NOMO-1 (cell line): Measurements from ENCODE around the gene GRIK2.

Source experiments
- DNase-seq, 2 experiments: peaks; one replicate each; lab custom pipeline; 2025; ENCODE audit not compliant: unreplicated experiment in 2 of 2; lab: John Stamatoyannopoulos, UW

Gene GRIK2

DNA sequence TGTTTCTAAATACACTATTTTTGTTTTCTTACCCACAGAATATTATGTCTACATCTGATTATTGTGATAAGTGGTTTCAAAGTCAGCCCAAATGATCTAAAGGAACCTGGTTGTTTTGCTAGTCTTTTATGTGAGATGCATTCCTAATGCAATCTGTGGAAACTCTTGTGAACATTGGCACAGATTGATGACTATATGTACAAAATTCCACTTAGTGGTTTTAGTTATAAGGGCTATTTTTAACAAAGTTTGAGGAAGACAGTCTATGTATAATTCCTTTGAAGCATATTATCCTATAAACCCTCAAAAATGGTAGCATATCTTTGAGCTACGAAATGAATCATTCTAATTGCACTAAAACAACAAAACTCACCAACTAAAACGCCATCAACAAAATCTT lies 140.9 kb downstream of the GRIK2 start:
- no peak for DNase-seq

DNA sequence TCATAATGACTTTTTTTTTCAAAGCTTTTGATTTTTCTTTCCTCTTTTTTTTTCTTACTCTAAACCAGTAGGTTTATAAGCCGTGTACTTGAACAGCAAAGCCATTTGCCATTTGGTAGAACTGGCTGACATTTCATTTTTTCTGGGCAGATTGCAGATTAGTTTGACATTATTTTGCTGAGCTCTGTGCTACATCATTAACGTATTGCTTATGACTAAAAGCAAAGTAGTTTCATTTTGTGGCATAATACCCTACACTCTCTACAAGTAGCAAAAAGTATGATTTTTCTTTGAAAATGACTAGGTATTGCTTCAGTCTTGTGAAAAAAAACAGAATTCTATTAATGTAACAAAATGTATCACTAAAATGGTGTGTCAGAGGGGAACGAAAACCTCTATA lies 141.3 kb downstream of the GRIK2 start:
- no peak for DNase-seq

DNA sequence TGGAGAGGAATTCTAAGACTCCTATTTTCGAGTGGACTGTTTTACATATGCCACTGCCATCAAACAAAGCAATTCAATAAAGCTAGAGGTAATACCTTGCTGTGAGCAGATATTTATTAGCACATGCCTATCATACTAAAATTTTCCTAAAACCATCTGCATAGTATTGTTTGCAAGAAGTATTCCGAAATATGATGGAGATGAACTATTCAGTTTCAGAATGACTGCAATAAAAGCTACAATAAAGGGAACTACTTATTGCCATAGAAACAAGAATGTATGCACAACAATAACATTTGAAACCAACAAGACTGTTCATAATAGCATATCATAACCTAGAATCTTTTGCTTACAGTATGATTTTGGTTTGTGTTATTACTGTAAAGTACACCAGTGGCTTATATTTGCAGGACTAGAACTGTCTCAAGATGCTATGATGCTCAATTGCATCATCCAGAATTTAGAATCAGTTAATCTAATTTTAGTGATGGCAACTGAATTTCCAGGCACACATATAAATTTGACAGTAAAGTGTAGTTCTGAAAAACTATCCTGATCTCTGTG lies 144.3 kb downstream of the GRIK2 start:
- peak in 1 of 2 experiments; percentile 10 for DNase-seq

DNA sequence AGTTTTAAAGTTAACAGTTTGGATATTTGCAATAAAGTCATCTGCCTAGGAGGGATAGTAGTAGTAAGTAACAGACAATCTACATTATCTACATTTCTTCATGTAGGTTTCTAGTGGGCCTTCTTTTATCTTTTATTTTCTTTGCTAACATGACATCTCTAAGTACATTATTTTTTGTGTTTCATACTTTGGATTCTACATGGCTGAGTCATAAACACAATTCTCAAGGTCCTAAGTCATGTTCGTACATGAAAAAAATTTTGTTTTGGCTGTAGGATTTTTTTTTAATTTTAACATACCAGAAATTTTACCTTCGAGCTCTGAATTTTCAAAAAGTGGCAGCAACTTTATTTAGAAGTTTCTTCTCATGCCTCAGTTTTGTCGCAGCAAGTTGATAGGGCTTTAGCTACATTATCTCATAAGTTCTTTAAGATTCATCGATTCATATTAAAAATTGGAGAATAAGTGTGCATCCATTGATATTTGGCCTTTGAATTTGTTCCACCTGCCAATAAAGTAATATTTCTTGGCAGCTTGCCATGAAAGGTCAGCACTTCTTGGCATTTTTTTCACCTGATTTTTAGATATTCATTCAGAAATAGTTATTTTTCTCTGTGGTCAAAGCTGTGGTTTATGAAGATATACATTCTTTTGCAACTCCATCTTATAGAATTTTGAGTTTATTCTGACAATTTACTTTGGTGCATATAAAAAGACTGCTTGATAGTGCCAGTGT lies 146.2 kb downstream of the GRIK2 start:
- DNase-seq = no peak

DNA sequence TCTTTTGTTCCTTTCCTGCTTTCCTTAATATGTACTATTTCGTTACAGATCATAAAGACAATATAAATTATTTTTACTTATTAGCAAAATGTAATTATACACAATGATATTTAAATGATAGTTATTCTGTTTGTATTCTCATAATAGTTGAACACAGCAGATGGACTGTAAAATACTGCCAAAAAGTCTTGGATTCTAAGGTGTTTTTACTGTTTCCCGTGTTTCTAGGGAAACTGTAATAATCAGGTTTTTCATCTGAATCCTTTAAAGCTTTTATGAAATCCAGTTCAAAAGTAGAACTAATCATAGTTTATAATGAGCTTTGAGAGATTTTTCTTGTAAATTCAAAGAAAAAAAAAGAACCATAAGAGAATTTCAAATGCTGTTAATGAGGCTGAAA lies 148.4 kb downstream of the GRIK2 start:
- DNase-seq = no peak

DNA sequence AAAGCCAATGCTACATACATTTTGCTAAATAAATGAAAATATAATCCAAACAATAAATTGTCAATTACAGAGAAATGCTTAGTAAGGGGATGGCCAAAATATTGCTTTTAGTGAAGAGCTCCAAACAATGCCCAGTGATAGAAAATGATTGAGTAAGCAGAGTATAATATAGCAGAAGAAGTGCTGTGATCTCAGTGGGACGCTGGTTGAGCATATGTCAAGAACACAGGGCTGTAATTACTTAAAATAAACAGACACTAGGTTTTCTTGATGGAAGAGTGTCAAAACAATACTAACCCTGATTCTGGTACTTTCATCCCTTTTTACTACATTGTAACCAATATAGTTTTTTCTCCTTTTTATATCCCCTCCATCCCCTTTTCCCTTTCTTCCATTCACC lies 150.3 kb downstream of the GRIK2 start:
- no peak for DNase-seq

DNA sequence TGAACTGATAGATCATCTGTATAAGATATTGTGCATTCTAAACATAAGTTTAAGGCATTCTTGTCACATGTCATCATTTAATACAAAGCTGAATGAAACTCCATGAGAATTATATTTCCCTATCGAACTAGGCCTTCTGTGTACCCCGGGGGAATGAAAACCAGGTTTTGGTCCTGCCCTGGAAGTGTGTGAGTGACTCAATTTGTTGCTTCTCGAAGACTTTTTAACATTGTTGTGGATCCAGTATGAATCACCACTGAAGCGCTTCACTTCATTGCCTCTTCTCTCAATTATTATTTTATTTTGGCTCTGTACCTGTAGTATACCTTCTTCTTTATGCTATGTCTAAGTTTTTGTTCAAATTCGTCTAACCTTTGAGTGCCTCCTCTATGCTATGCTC lies 150.8 kb downstream of the GRIK2 start:
- no peak for DNase-seq

DNA sequence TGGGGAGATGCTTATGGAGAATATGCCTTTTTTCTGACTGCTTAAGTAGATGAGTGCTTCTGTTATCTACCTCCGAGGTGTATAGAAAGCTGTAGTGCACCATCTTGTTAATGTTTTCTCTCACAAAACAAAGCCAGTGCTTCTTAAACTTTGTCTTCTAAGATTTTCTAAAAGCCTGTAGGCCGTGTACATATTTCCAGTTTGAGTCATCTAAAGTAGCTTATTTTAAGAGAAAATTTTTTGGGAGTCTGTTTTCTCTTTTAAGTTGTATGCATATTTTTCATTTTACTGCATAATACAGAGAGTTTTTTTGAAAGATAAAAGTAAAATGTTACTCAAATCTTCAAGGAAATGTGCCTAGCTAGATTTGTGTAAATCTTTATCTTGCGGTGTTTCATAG lies 151.7 kb downstream of the GRIK2 start:
- no peak for DNase-seq

DNA sequence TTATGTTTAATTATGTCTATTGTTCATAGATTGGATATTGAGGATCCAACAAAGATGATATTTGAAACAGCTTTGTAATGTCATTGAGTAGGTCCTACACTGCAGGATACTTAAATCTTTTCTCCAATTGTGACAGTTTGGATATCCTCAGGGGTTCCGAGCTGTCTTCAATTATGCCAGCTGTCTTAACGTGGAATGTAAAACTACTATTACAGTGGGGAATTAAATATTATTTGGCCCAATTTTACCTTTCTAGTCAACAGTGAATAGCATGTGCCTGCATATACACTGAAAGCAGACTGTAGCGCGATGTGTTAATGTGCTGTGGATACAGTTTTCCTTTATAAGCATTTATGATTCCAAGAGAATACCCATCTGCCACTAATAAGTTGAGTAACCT lies 156.9 kb downstream of the GRIK2 start:
- DNase-seq = no peak

DNA sequence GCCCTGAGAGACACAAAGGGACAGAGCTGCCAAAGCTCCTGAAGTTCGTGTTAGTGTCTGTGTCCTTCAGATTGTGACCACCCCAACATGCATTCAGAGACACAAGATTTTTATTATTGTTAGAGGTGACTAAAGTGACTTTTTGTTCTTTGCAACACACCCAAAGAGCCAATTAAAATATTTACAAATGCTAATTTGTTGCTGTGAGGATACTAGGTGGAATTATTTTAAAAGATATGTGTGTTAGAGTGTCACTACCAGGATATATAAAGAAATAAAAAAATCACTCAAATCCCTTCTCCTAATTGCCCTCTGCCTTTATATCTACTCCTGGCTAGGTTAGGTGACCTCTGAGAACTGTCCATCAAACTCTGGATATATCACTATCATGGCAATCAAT lies 160.7 kb downstream of the GRIK2 start:
- DNase-seq = no peak

DNA sequence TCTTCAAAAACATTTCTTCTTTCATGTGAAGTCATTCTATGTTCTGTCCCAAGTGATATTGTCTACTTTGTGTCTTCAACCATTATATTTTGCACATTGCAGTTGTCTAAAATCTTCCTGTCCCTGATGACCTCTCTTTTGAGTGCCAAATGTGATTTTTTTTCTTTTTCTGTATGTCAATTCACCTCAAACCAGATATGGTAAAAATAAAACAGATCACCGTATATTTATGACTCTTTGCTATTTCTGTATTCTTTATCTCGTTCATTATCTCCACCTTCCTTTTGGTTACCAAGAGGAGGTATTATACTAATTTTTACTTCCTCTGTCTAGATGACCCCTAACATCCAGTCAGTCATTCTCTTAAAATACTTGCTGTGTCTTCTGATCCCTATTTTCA lies 165.2 kb downstream of the GRIK2 start:
- DNase-seq = no peak

DNA sequence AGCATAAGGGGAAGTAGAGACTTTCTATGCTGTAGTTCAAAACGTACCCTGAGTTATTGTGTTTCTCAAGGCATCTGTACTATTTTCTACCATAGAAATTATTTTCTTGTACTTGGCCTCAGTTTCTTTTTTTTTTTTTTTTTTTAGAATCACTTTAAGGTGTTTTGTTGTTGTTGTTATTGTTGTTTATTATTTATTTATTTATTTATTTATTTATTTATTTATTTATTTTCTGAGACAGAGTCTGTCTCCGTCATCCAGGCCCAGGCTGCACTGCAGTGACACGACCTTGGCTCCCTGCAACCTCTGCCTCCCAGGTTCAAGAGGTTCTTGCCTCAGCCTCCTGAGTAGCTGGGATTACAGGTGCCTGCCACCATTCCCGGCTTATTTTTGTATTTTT lies 179.1 kb downstream of the GRIK2 start:
- no peak for DNase-seq

DNA sequence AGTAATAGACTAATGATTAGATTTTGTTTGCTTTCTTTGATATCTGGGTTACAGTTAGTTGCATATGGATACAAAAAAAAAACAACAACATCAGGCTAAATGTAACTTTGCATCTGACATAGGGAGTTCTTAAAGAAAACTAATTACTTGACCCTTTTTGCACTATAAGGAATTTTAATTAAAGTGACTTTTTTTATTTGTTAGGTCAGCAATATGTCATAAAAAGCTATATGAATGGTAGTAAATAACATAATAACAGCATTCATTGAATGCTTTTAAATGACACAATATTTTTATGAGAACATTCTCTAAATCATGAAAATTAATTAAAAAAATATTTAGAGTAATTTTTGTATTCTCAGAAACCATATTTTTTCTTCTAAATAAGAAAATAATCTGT lies 183.6 kb downstream of the GRIK2 start:
- no peak for DNase-seq

DNA sequence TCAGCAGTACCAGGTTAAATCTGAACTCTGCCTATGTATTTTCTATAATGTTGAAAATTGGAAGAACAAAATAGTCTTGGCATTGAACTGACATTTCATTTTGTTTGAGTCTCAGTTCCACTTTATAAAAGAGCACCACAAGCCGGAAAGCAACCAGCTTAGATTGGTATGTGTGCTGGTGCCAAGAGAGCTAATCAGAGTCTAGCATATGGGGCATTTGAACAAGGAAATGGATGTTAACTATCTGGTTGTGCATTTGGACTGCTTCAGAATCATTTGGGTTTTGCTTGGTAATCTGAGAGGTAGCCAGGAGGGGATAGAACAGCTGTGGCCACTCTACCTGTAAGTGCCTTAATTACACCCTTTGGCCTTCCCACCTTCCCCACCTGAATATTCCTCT lies 184.8 kb downstream of the GRIK2 start:
- no peak for DNase-seq

DNA sequence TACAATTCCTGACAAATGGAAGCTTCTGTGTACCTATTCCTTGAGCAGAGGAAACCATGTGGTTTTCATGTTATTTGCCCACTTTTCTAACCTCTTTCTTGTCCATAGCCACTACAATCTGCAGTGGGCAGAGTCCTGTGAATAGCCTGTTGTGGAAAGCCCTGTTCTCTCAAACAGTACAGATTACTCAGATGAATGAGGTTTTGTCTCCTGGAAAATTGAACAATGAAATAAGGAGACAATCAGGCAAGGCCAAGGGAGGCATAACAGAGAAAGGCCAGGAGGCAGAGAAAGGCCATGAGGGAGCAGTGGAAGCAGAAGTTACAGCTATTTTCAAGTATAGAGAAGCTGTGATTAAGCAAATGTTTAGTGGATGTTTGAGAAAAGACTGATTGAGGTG lies 189.3 kb downstream of the GRIK2 start:
- DNase-seq = no peak

DNA sequence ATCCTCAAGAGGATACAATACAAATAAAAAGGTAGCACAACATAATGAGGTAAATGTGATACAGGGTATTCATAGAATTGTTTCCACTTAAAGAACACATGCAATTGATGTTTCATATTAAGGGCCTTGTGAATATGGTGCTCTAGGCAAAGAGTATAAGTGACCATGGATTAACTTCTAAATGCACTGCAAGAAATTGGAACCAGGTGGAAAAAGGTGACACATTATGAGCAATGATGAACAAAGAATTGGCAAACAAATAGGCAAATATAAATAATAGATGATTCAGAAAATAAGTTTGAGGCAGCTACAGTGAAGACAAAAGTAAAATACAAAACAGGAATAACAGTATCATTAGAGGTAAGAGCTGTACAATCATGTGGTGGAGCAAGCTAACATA lies 192.0 kb downstream of the GRIK2 start:
- DNase-seq = no peak

DNA sequence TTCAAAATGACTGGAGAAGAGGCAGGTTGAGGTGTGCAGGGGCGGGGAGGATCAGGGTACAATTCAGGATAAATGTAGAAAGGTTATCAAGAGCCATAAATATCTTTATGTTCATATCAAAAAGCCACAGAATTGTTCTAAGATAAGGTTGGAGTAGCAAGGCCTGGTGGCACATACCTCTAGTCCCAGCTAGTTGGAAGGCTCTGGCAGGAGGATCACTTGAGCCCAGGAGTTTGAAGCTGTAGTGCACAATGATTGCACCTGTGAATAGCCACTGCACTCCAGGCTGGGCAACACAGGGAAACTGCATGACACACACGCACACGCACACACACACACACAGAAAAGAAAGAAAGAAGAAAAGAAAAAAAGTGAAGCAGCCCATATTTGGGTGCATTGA lies 194.8 kb downstream of the GRIK2 start:
- no peak for DNase-seq

DNA sequence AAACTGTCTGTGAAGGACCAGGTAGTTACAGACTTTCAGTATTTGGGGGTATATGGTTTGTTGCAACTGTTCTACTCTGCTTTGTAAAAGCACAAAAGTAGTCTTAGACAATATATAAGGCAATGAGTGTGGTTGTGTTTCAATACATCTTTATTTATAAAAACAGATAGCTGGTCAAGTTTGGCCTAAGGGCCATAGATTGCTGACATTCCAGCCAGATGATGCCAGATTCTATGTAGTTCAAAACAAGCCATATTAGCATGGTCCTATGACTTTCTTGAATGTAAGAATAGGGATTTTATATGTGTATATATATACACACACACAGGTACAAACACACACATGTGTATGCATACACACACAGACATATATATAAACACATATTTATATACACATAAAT lies 201.8 kb downstream of the GRIK2 start:
- DNase-seq = no peak

DNA sequence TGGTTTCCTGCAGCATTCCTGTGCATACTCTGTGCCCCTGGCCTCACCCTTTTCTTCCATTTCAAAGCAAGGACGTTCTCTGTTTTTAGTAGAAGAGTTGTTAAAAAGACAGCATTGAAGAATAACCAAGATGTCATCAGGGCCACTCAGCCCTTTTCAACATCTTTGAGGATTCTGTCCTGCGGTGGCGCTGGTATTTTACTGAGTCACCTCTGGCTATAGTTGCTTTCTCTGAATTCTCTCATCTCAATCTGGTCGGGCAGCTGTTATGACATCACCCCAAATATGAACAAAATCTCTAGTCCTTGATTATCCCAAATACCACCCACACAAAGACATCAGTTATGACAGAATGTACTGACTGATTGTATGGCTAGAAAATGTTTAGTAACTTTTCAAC lies 204.2 kb downstream of the GRIK2 start:
- DNase-seq = no peak

DNA sequence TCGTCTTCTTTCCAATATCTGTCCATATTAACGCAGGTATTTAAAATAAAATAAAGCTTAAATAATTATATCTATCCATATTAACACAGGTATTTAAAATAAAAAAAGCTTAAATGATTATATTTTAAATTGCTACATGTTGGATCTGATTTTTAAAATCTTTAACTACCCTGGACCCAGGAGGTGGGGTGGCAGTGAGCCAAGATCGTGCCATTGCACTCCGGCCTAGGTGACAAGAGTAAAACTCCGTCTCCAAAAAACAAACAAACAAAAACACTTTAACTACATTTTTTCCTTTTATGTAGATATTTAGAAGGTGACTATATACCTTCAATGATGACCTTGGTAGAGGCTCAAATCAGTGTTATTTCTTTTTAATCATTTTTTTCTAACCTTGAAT lies 211.9 kb downstream of the GRIK2 start:
- DNase-seq = no peak

DNA sequence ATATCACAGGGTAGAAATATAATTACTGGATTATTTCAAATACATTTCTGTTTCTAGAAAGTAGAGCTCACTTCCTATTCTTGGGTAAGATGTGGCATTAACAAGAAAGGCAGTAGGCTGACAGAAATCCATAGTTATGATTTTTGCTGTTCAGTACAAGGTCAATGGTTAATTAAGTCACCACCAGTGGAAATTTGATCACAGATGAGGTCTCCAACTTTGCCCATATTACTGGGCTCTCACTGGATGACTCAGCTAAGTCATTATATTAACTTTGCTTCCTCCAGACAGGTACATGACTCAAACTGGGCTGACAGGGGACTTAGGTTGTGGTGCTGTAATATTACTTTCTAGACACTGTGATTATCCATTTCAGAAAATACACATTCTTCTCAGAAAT lies 212.4 kb downstream of the GRIK2 start:
- no peak for DNase-seq

DNA sequence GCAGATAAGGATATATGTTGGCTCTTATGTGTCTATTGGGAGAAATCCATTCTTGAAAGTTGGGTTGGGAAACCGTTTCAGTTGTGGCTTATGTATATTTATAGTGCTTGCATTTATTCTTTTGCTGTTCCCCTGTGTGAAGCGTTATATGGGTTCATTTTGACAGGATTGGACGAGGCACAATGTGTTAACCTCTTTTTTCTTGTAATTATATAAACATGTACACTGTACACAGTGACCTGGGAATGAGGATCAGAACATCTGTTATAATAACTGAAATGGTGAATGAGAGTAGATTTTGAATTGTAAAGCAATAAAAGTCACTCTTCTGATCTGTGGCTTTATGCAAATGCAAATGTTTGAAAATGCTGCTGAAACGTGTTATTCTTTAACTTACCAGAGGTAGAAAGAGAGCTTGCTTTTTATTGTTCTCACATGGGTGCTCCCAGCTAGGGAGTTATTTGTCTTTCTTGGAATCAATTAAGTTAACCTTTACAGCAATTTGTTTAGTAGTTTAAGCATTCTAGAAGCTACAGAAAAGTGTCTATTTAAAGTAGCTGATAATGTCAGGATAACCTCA lies 213.7 kb downstream of the GRIK2 start:
- no peak for DNase-seq

DNA sequence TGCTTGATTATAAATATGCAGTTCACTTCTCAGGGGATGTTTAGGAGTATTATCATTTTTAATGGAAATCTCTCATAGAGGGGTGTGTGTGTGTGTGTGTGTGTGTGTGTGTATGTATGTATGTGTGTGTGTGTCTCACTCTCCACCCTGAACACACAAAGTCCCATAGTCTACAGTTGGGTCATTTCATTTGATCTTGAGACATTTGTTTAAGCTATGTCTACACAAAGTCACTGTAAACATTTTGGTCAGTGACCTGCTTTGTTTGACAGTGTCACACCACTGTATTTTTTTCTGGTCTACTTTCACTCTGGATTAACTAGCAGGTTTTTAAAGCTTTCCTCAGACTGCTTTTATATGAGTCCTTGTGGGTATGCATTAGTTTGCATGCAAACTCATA lies 215.2 kb downstream of the GRIK2 start:
- DNase-seq = no peak
